ENCODE results near the gene C20orf204. TPM values are rescaled to one million over a fixed set of nuclear protein-coding genes. Genes with fewer than 3 reads are reported as not detected.

The C20orf204 gene
- total and polyA plus RNA-seq, 2 of the 4 experiments (the other 2 are of a cell fraction), result 0.09 to 0.18 TPM

DNA sequence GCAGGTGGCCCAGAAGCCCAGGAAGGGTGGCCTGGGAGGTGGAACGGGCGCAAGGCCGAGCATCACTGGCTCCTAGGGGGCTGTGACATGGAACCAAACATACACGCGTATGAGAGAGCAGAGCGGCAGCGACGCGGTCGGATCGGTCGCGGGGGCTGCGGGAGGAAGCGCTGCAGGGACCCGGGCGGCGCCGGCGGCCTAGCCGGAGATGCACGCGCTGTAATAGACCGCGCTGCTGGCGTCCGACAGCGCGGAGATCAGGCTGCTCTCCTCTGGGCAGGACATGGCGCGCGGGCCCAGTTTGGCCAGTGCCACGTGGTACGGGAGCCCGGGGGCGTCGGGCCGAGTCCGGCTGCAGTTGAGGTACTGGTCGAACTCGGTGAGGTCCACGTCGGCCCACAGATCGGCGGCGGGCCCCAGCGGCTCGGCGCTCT lies 12.0 kb downstream of the C20orf204 start:
- Histone ChIP-seq H3K79me1 (ENCODE audit: low read depth in 1 of 2, low read length in 2 of 2) (no peaks in the 10 kb centered on the region), H3K4me1 (ENCODE audit: control insufficient read depth, insufficient read depth, low read length) (no peaks in the 10 kb centered on the region; the same call in 1 of the 2 replicates), H4K91ac (ENCODE audit: insufficient read depth, low read depth, low read length) (no peak overlapping the region), H2BK15ac (ENCODE audit: low read depth, low read length) (no peak overlapping the region), H3K9me1 (ENCODE audit: insufficient read depth, low read length) (no peaks in the 10 kb centered on the region), H2BK120ac (ENCODE audit: low read depth, low read length) (no peak overlapping the region), H4K5ac (ENCODE audit: low read depth, low read length) (no peak overlapping the region), H3K56ac (ENCODE audit: extremely low read depth, insufficient read depth, low read length) (no peak overlapping the region), H3K23ac (ENCODE audit: low read depth, low read length) (no peak overlapping the region), H4K8ac (ENCODE audit: low read depth in 2 of 2, low read length in 2 of 2) (no peak overlapping the region), H3K9me3 (ENCODE audit: control insufficient read depth, insufficient read depth, low read length) (no peaks in the 10 kb centered on the region), H3K14ac (replicated peaks; ENCODE audit: low read depth, low read length) (no peak overlapping the region), H3K18ac (ENCODE audit: low read depth, low read length) (no peak overlapping the region), H3K4ac (ENCODE audit: low read depth, low read length) (no peak overlapping the region), H3K9ac (ENCODE audit: low read depth, low read length) (no peak overlapping the region), H2BK20ac (ENCODE audit: low read depth, low read length) (no peak overlapping the region), H3K36me3 (ENCODE audit: control insufficient read depth, insufficient read depth, low read length) (no peaks in the 10 kb centered on the region), H3K27ac (ENCODE audit: insufficient read depth, low read length) (no peak overlapping the region), H4K20me1 (ENCODE audit: insufficient read depth, low read length) (no peaks in the 10 kb centered on the region; the same call in 1 of the 2 replicates), H3K27me3 (ENCODE audit: control insufficient read depth, insufficient read depth, low read length) (peaks cover 66% of the 10 kb centered on the region), H2BK5ac (ENCODE audit: low read depth, low read length, poor library complexity, severe bottlenecking) (no peak overlapping the region), H2AFZ (replicated peaks; ENCODE audit: low read length, poor library complexity) (no peak overlapping the region), H3K4me2 (ENCODE audit: low read depth, low read length) (no peak overlapping the region), H2AK5ac (ENCODE audit: low read depth, low read length) (no peak overlapping the region), H3K4me3 (ENCODE audit: insufficient read depth, low read depth, low read length) (no peak overlapping the region), H2AK9ac (replicated peaks; ENCODE audit: low read depth, low read length, poor library complexity) (peak overlapping the region; percentile 28)
- dilution Hi-C loops (cut with HindIII; ENCODE audit: low sequenced_read_pairs, unreplicated experiment) (no loop called here), intact Hi-C loops (cut with micrococcal nuclease) (no loop called here), in situ Hi-C loops (cut with MboI; ENCODE audit: low sequenced_read_pairs) (no loop called here)
- 21% methylated on average over 46 of the region's 49 CpGs; no CpG with 5 or more reads in 1 of the 2 experiments for WGBS, 2 experiments (ENCODE audit: extremely low coverage in 2 of 2, insufficient read length in 1 of 2)
- DNase-seq, result no peak
- BruUV-seq (replicated peaks), result no TSS peak
- TF ChIP-seq SMC3 (IDR thresholded peaks at IDR 0.05; ENCODE audit: low read depth, low read length) (no peak), CHD1 (IDR thresholded peaks at IDR 0.05; ENCODE audit: low read depth, low read length) (no peak), RCOR1 (IDR thresholded peaks at IDR 0.05; ENCODE audit: insufficient replicate concordance, low read length) (no peak), POLR2A (IDR thresholded peaks at IDR 0.05; ENCODE audit: low read depth, low read length) (no peak), FOS (IDR thresholded peaks at IDR 0.05; ENCODE audit: low read depth, low read length) (no peak), RFX5 (IDR thresholded peaks at IDR 0.05; ENCODE audit: low read depth, low read length) (no peak), RAD21 (IDR thresholded peaks at IDR 0.05; ENCODE audit: low read length) (no peak), MAFK (IDR thresholded peaks at IDR 0.05; ENCODE audit: low read depth, low read length) (no peak), NFE2L2 (IDR thresholded peaks at IDR 0.05; ENCODE audit: low read depth, low read length) (no peak), MAZ (IDR thresholded peaks at IDR 0.05; ENCODE audit: borderline replicate concordance, low read depth, low read length) (no peak), BHLHE40 (IDR thresholded peaks at IDR 0.05; ENCODE audit: low read depth, low read length) (no peak), CEBPB (IDR thresholded peaks at IDR 0.05; ENCODE audit: low read depth, low read length) (no peak), MXI1 (IDR thresholded peaks at IDR 0.05; ENCODE audit: borderline replicate concordance, low read depth, low read length) (no peak)
- TF ChIP-seq, protein P1, sequence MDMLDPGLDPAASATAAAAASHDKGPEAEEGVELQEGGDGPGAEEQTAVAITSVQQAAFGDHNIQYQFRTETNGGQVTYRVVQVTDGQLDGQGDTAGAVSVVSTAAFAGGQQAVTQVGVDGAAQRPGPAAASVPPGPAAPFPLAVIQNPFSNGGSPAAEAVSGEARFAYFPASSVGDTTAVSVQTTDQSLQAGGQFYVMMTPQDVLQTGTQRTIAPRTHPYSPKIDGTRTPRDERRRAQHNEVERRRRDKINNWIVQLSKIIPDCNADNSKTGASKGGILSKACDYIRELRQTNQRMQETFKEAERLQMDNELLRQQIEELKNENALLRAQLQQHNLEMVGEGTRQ (IDR thresholded peaks at IDR 0.05; ENCODE audit: low read depth, low read length), result no peak
- TF ChIP-seq, protein P2, sequence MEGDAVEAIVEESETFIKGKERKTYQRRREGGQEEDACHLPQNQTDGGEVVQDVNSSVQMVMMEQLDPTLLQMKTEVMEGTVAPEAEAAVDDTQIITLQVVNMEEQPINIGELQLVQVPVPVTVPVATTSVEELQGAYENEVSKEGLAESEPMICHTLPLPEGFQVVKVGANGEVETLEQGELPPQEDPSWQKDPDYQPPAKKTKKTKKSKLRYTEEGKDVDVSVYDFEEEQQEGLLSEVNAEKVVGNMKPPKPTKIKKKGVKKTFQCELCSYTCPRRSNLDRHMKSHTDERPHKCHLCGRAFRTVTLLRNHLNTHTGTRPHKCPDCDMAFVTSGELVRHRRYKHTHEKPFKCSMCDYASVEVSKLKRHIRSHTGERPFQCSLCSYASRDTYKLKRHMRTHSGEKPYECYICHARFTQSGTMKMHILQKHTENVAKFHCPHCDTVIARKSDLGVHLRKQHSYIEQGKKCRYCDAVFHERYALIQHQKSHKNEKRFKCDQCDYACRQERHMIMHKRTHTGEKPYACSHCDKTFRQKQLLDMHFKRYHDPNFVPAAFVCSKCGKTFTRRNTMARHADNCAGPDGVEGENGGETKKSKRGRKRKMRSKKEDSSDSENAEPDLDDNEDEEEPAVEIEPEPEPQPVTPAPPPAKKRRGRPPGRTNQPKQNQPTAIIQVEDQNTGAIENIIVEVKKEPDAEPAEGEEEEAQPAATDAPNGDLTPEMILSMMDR (conservative IDR thresholded peaks at IDR 0.05; ENCODE audit: low read depth, low read length), result no peak
- TF ChIP-seq, protein P3, sequence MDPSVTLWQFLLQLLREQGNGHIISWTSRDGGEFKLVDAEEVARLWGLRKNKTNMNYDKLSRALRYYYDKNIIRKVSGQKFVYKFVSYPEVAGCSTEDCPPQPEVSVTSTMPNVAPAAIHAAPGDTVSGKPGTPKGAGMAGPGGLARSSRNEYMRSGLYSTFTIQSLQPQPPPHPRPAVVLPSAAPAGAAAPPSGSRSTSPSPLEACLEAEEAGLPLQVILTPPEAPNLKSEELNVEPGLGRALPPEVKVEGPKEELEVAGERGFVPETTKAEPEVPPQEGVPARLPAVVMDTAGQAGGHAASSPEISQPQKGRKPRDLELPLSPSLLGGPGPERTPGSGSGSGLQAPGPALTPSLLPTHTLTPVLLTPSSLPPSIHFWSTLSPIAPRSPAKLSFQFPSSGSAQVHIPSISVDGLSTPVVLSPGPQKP (IDR thresholded peaks at IDR 0.05; ENCODE audit: borderline replicate concordance, low read depth, low read length), result no peak
- CTCF ChIA-PET, result no interaction called here
- POLR2A ChIA-PET (ENCODE audit: unreplicated experiment), result no interaction called here
- ATAC-seq (ENCODE audit: low read depth), result no peak

All from IMR-90 (cell line).